ENCODE data around the gene TEX14.

DNA sequence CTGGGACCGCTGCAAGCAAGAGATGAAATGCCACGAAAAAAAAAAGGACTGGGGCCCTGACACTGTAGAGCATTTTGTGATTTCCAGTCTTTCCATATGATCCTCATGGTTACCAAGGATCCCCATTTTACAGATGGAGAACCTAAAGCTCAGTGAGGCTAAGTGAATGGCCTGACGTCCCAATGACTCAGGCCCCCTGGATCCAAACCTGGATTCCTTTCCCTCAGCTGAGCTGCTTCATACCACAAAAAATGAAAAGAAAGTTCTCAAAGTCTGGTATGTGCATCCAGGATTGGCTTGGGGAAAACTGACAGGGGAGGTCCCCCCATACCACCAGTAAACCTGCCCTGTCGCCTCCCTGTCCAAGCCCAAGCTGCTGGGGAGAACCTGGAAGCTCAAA lies 80.5 kb downstream of the TEX14 start:
- TF ChIP-seq POLR2A (IDR thresholded peaks at IDR 0.05): no peak
- TF ChIP-seq, protein P1, sequence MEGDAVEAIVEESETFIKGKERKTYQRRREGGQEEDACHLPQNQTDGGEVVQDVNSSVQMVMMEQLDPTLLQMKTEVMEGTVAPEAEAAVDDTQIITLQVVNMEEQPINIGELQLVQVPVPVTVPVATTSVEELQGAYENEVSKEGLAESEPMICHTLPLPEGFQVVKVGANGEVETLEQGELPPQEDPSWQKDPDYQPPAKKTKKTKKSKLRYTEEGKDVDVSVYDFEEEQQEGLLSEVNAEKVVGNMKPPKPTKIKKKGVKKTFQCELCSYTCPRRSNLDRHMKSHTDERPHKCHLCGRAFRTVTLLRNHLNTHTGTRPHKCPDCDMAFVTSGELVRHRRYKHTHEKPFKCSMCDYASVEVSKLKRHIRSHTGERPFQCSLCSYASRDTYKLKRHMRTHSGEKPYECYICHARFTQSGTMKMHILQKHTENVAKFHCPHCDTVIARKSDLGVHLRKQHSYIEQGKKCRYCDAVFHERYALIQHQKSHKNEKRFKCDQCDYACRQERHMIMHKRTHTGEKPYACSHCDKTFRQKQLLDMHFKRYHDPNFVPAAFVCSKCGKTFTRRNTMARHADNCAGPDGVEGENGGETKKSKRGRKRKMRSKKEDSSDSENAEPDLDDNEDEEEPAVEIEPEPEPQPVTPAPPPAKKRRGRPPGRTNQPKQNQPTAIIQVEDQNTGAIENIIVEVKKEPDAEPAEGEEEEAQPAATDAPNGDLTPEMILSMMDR (IDR thresholded peaks at IDR 0.05): no peak
